Measurements from ENCODE around the gene KCNK15.

Gene KCNK15

GRCh38 chr20:44787299-44787698, 41.6 kb downstream of the KCNK15 start:
- no peak for DNase-seq

GRCh38 chr20:44788706-44789456, 43.2 kb downstream of the KCNK15 start:
- no peak for DNase-seq

- peak in 3 of 58 donors; percentile 7 to 9 (median 9) for DNase-seq
These were observed 45.2 kb downstream of the KCNK15 start for GRCh38 chr20:44790638-44791393.

GRCh38 chr20:44792796-44793195, 47.1 kb downstream of the KCNK15 start:
- DNase-seq: no peak

- DNase-seq: no peak
These were observed 50.2 kb downstream of the KCNK15 start for GRCh38 chr20:44795836-44796235.

GRCh38 chr20:44796311-44796710, 50.6 kb downstream of the KCNK15 start:
- DNase-seq: no peak

- no peak for DNase-seq
These were observed 51.2 kb downstream of the KCNK15 start for GRCh38 chr20:44796758-44797457.

- DNase-seq: no peak
These were observed 54.0 kb downstream of the KCNK15 start for GRCh38 chr20:44799691-44800090.

- DNase-seq: no peak
These were observed 54.9 kb downstream of the KCNK15 start for GRCh38 chr20:44800391-44801046.

Measured in anterior cingulate cortex (tissue), 58 donors.